Activated naive CD4-positive, alpha-beta T cell treated with anti-CD3 and anti-CD28 coated beads, Interleukin-2, amount 50 U/mL, for 24 hours (primary cell): ENCODE measurements around the gene DOCK8.

Source experiments
- H3K27ac Mint-ChIP-seq: one replicate; pipeline ENCODE4 v1.8.0; 2021; ENCODE audit warnings: mild to moderate bottlenecking, mixed read lengths
- H3K27me3 Mint-ChIP-seq: one replicate; pipeline ENCODE4 v1.8.0; 2021; ENCODE audit warnings: mixed read lengths
- H3K36me3 Mint-ChIP-seq: one replicate; pipeline ENCODE4 v1.8.0; 2021; ENCODE audit warnings: mixed read lengths
- H3K4me1 Mint-ChIP-seq: one replicate; pipeline ENCODE4 v1.8.0; 2021; ENCODE audit warnings: mixed read lengths
- H3K4me3 Mint-ChIP-seq: one replicate; pipeline ENCODE4 v1.8.0; 2021; ENCODE audit warnings: mild to moderate bottlenecking, mixed read lengths
- H3K9me3 Mint-ChIP-seq: one replicate; pipeline ENCODE4 v1.8.0; 2021; ENCODE audit warnings: mixed read lengths

Gene DOCK8

DNA sequence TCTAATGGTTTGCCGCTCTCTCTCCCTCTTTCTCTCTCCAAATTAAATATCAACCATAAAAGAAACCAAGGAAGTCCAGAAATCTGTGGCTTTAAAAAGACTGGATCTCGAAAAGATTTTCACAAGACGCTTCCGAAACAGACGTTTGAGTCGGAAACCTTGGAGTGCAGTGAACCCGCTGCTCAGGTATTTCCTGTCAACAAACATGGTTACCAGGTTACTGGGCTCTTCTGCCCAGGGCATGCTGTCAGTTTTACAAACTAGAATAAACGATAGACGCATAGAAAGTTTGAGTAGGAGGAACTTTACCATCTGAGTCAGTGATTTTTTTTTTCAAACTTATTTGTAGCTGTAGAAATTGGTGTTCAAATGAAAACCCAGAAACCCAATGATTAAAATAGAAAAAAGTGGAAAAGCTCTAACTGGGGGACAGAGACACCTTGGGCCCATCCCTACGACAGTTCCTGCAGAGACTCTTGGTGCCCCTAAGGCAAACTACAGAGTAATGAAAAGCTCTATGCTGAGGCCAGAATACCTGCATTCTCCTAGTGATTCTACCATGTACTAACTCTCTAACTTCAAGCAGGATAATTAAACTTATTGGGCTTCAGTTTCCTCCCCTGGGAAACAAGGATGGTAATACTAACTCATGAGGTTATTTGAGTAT, 90.0 kb downstream of the DOCK8 start:
- no peaks in the 10 kb centered on the region for H3K27me3 Mint-ChIP-seq
- H3K27ac Mint-ChIP-seq: no peak overlapping the region
- H3K4me1 Mint-ChIP-seq: peaks cover 16% of the 10 kb centered on the region
- H3K4me3 Mint-ChIP-seq: no peak overlapping the region
- no peaks in the 10 kb centered on the region for H3K9me3 Mint-ChIP-seq
- peaks cover 25% of the 10 kb centered on the region for H3K36me3 Mint-ChIP-seq

DNA sequence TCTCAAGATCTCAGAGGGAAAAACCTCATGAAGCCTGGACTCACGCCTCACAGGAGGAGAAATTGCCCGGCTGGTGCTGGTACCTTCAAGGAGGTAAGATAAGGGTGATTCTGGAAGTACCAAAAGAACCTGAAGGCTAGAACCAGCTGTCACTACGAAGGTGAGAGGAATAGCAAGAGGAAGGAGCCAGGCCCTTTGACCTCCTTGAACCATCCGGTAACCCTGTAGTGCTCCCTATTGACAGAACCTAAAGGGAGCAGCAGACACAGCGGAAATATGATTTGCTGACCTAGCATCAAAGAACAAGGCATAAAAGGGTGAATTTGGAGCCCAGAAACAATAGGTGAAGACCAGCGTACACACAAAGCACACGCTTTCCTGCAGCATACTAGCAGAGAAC, 92.2 kb downstream of the DOCK8 start:
- Mint-ChIP-seq H3K4me3 (no peak overlapping the region), H3K36me3 (peaks cover 11% of the 10 kb centered on the region), H3K9me3 (no peaks in the 10 kb centered on the region), H3K4me1 (peaks cover 5% of the 10 kb centered on the region), H3K27me3 (no peaks in the 10 kb centered on the region), H3K27ac (no peak overlapping the region)

DNA sequence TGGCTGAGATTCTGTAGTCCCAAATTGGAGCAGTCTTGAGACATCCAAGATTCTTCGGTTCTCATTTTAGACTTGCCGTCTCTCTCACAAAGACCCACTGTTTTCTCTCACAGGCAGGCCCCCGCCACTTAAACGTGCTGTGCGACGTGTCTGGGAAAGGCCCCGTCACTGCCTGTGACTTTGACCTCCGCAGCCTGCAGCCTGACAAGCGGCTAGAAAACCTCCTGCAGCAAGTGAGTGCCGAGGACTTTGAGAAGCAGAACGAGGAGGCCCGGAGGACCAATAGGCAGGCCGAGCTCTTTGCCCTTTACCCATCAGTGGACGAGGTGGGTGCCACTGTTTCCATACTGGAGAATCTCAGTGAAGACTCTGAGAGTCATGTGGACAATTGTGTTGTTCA, 97.2 kb downstream of the DOCK8 start:
- no peak overlapping the region for H3K4me3 Mint-ChIP-seq
- no peaks in the 10 kb centered on the region for H3K4me1 Mint-ChIP-seq
- H3K27me3 Mint-ChIP-seq: no peaks in the 10 kb centered on the region
- H3K36me3 Mint-ChIP-seq: peaks cover 6% of the 10 kb centered on the region
- H3K27ac Mint-ChIP-seq: no peak overlapping the region
- no peaks in the 10 kb centered on the region for H3K9me3 Mint-ChIP-seq

DNA sequence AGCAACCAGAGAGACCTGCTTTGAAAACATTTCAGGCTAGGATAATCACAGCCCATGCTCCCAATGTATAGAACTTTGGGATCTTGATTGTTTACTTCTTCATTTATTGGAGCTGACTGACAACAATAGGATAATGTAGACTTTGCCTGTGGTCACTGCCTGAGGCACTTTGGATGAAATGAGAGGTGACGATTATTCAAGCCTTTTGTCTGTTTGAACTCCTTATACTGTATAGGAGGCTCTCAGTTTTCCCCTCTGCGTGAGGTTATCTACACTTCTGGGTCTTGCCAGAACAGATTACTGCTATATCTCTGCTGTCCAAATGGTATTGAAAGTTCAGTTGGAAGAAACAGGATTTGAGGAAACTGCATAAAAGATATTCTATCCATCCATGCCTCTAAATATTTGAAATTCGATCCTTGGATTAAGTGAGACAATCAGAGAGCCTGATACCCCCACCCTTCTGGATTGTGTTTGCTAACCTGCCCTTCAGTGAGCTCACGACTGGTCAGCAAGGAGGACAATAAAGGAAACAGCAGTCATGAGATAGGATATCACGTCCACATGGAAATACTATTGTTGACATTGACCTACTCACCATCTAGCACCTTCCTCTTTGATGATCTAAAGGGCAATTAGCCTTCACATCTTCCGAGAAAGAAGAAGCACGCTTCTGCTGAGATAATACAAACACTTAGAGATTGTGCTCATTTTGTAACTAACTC, 98.1 kb downstream of the DOCK8 start:
- Mint-ChIP-seq H3K4me3 (no peak overlapping the region), H3K9me3 (no peaks in the 10 kb centered on the region), H3K27me3 (no peaks in the 10 kb centered on the region), H3K4me1 (no peaks in the 10 kb centered on the region), H3K27ac (no peak overlapping the region), H3K36me3 (peaks cover 6% of the 10 kb centered on the region)

DNA sequence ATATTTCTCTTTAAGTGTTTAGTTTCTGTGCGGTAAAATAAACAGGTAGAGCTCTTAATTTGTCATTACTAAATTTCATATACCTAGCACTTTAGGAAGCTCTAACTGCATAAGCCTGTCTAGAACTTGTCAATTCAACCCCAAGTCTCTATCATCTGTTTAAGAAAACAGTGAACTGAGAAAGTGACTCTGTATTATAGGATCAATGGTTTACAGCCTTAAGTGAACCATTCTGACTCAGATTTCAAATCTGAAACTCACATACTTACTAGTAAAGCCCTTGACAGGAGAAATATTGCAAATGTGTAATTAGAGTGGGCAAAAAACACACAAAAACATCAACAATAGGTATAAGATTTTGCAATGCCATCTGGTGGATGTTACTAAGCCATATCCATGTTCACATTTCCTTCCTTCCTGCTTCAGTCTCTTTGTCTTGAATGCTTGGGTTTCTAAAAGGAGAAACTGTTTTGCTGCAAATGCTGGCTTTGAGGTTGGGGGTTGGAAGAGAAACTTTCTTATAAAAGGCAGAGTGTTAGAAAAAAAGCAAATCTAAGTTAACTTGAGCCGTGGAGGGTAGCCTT, 101.8 kb downstream of the DOCK8 start:
- Mint-ChIP-seq H3K27me3 (no peaks in the 10 kb centered on the region), H3K9me3 (no peaks in the 10 kb centered on the region), H3K36me3 (peaks cover 6% of the 10 kb centered on the region), H3K4me1 (no peaks in the 10 kb centered on the region), H3K4me3 (no peak overlapping the region), H3K27ac (no peak overlapping the region)

DNA sequence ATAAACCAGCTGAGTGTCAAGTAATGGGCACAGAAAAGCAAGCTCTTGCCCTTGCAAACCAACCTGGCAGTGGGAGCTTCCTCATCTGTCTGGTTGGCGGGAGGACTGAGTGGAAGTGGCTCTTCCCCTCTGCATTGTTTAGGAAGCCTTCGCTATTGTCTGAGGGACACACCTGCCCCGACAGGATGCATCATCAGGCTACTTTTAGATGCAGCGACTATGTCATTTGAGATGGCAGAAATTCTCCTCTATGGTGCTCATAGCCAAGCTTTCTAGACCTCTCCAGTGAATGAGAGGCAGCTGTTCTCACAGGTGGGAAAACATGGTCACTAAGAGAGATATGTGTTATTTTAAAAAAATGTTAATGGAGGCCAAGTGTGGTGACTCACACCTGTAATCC, 104.0 kb downstream of the DOCK8 start:
- Mint-ChIP-seq H3K27me3 (no peaks in the 10 kb centered on the region), H3K27ac (no peak overlapping the region), H3K9me3 (no peaks in the 10 kb centered on the region), H3K4me1 (no peaks in the 10 kb centered on the region), H3K4me3 (no peak overlapping the region), H3K36me3 (peaks cover 4% of the 10 kb centered on the region)

DNA sequence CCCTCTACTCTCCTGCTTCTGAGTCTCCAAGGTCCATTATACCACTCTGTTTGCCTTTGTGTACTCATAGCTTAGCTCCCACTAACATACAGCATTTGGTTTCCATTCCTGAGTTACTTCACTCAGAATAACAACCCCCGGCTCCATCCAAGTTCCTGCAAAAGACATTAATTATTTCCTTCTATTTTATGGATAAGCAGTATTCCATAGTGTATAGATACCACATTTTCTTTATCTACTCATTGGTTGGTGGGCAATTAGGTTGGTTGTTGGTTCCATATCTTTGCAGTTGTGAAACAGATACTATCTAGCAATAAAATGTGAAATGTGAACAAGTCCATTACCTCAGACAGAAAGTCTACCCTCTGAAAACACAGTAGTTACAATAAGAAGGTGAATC, 110.3 kb downstream of the DOCK8 start:
- H3K36me3 Mint-ChIP-seq: peaks cover 10% of the 10 kb centered on the region
- H3K27ac Mint-ChIP-seq: peak overlapping the region; percentile 5
- H3K27me3 Mint-ChIP-seq: no peaks in the 10 kb centered on the region
- no peak overlapping the region for H3K4me3 Mint-ChIP-seq
- no peaks in the 10 kb centered on the region for H3K4me1 Mint-ChIP-seq
- H3K9me3 Mint-ChIP-seq: no peaks in the 10 kb centered on the region

DNA sequence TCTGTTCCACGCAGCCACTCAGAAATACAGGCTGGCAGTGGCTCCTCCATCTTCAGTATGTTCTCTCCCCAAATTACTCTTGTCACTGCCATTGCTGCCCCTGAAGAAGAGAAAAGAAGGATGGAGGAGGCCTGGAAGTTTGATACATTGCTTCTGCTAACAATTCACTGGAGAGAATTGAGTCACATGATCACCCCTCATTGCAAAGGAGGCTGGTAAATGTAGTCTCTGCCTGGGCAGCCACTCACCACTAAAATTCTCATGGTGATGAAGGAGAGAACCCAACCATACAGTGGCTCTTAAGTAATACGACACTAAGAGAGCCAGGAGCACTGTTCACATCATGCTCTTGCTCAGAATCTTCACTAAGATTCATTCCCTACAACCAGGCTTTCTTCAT, 112.0 kb downstream of the DOCK8 start:
- Mint-ChIP-seq H3K27ac (no peak overlapping the region), H3K4me3 (no peak overlapping the region), H3K36me3 (peaks cover 15% of the 10 kb centered on the region), H3K9me3 (no peaks in the 10 kb centered on the region), H3K27me3 (no peaks in the 10 kb centered on the region), H3K4me1 (peaks cover 12% of the 10 kb centered on the region)

DNA sequence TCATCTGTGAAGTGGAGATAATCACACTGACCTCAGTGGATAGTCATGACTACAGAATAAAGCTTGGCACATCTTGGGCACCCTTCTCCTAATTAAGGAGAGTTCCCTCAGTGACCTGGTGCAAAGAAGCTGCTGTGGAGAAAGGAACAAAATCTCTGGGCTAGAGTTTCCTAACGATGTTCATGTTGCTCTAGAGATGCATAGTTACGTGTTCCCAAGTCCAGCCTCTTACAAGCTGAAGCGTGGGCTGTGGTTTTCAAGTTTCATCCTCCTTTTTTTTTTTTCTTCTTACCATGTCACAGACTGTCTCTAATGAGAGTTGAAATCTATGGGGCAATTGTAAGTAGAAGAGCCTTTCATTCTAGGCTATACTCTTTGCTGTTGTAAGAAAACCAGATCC, 113.8 kb downstream of the DOCK8 start:
- no peaks in the 10 kb centered on the region for H3K9me3 Mint-ChIP-seq
- H3K27ac Mint-ChIP-seq: no peak overlapping the region
- peaks cover 17% of the 10 kb centered on the region for H3K36me3 Mint-ChIP-seq
- peaks cover 12% of the 10 kb centered on the region for H3K4me1 Mint-ChIP-seq
- no peak overlapping the region for H3K4me3 Mint-ChIP-seq
- H3K27me3 Mint-ChIP-seq: no peaks in the 10 kb centered on the region

DNA sequence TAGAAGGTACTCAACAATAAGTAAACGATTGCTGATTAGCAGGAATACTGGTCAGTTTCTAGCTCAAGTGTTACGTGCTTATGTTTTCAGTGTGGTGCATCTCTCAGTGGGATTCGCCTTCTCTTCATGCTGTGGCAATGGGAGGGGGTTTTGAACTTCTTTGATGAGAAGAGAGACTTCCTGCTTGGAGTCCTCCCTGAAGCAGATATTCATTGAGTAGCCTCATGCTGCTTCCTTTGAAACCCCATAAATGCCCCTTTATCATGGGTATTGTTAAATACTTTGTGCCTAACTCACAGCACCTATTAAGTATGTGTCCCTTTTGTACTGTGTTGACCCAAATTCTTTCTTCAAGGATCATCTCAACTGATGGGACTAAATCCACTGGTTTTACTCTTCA, 116.5 kb downstream of the DOCK8 start:
- Mint-ChIP-seq H3K4me1 (peaks cover 35% of the 10 kb centered on the region), H3K9me3 (no peaks in the 10 kb centered on the region), H3K27me3 (no peaks in the 10 kb centered on the region), H3K4me3 (no peak overlapping the region), H3K36me3 (peaks cover 27% of the 10 kb centered on the region), H3K27ac (no peak overlapping the region)

DNA sequence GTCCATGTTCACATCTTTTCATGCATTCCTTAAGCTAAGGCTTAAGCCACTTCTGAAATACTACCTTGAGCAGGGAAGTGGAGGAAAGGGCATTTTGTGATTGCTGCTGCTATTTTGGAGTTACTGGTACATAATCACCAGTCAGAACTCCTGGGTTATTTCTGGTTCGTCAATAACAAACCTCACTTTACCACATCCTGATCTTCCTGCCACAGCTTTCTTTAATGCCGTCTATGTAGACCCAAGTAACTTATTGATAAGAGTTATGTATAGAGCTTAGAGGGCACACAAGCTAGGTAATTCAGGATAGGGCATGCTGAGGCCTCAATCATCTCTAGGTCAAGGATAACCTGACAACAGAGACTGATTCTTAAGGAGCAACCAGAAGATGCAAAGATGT, 120.7 kb downstream of the DOCK8 start:
- Mint-ChIP-seq H3K27ac (peak overlapping the region; percentile 88), H3K27me3 (no peaks in the 10 kb centered on the region), H3K4me3 (peak overlapping the region; percentile 49), H3K36me3 (peaks cover 28% of the 10 kb centered on the region), H3K9me3 (no peaks in the 10 kb centered on the region), H3K4me1 (peaks cover 35% of the 10 kb centered on the region)

DNA sequence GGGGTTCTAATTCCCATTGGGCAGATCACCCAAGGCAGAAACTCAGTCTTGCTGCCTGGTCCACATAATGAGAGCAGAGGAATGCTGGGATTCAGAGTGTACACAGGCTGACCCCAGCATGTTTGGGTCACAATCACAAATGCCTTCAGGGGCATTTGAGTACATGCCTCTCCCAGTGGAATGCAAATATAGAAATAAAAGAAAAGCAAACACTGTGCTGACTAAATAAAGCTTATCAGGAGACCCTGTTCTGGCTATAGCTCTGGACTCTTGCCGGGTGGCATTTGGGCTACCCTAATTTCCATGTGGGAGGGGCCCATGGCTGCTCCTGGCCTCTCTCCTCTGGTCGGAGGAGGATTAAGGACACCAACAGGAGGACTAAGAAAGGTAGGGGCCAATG, 121.4 kb downstream of the DOCK8 start:
- Mint-ChIP-seq H3K27ac (peak overlapping the region; percentile 88), H3K9me3 (no peaks in the 10 kb centered on the region), H3K27me3 (no peaks in the 10 kb centered on the region), H3K4me1 (peaks cover 28% of the 10 kb centered on the region), H3K4me3 (no peak overlapping the region), H3K36me3 (peaks cover 26% of the 10 kb centered on the region)

DNA sequence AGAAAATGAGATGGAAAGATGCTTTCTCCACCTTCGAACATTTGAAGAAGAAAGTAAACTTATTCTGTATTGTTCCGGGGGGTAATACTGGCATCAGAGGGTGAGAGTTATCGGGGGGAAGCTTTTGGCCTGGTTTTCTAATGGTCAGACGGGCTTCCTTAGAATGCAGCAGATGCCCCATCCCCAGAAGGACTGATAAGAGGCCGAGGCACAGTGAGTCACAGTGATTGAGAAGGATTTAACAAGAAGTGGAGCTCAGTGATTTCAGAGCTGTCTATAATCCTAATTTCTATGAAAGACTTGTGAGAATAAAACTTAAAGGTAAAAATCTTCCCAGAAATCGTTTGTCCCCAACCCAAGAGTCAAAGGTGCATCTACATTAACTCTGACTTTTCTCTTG, 123.9 kb downstream of the DOCK8 start:
- Mint-ChIP-seq H3K36me3 (peaks cover 25% of the 10 kb centered on the region), H3K27ac (no peak overlapping the region)

DNA sequence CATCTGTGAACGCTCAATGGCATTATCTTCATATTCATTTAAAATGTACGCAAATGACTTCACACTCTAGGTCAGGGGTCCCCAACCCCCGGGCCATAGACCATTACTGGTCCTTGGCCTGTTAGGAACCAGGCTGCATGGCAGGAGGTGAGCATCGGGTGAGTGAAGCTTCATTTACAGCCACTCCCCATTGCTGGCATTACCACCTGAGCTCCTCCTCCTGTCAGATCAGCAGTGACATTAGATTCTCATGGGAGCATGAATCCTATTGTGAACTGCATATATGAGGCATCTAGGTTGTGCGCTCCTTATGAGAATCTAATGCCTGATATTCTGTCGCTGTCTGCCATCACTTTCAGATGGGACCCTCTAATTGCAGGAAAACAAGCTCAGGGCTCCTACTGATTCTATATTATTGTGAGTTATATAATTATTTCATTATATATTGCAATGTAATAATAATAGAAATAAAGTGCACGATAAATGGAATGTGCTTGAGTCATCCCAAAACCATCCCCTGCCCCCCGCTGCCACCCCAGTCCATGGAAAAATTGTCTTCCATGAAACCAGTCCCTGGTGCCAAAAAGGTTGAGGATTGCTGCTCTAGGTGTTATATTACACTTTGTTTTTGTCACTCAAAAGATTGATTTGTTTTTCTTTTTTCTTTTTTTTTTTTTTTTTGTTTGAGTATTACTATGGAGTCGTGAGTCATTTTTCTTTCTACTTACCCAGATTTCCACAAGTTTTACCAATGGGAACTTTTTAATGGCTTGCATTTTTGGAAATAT, 127.2 kb downstream of the DOCK8 start:
- no peaks in the 10 kb centered on the region for H3K27me3 Mint-ChIP-seq
- peaks cover 15% of the 10 kb centered on the region for H3K36me3 Mint-ChIP-seq
- no peak overlapping the region for H3K4me3 Mint-ChIP-seq
- no peaks in the 10 kb centered on the region for H3K4me1 Mint-ChIP-seq
- no peaks in the 10 kb centered on the region for H3K9me3 Mint-ChIP-seq
- H3K27ac Mint-ChIP-seq: peak overlapping the region; percentile 48

More for the DNA sequence above, 123.9 kb downstream of the DOCK8 start:
- H3K4me1 Mint-ChIP-seq: peaks cover 23% of the 10 kb centered on the region
- H3K9me3 Mint-ChIP-seq: no peaks in the 10 kb centered on the region
- no peak overlapping the region for H3K4me3 Mint-ChIP-seq
- H3K27me3 Mint-ChIP-seq: no peaks in the 10 kb centered on the region

DNA sequence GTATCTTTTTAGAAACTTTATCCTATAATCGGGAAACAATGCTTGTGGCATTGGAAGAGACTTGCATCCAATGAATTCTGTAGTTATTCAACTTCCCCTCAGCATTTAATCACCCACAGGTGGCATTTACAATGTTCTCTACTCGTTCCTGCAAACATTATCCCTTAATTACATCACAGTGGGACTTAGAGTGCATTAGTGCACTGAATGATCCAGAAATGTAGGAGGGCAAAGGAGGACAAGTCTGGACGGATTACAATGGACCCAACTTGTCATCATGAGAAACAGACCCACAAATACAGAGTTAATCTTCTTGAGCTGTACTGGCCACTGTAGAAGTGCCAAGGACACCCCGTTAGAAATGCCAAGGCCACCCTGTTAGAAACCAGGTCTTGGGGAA, 129.1 kb downstream of the DOCK8 start:
- H3K27me3 Mint-ChIP-seq: no peaks in the 10 kb centered on the region

DNA sequence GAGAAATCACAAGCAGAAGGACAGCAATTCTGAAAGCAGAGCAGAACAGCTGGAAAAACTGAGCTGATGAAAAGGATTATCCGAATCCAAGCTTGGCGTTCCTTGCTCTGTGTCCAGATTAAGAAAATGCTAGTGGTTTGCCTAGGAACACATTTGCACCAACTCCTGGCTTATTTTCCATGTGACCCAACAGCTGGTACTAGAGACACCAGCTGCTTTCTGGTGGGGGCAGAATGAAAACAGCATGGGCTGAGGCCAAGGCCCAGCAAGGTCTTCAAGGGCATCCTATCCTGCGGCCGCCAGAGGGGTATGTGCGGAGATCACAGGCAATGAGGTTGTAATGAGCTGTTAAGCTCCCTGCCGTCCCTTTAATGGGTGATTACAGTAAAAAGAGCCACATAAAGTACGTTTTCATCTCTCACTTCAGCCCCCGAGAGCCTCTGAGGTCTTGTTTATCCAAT, 131.5 kb downstream of the DOCK8 start:
- H3K9me3 Mint-ChIP-seq: no peaks in the 10 kb centered on the region
- no peak overlapping the region for H3K4me3 Mint-ChIP-seq
- peak overlapping the region; percentile 4 for H3K27ac Mint-ChIP-seq
- H3K36me3 Mint-ChIP-seq: peaks cover 19% of the 10 kb centered on the region
- H3K4me1 Mint-ChIP-seq: peaks cover 31% of the 10 kb centered on the region
- H3K27me3 Mint-ChIP-seq: no peaks in the 10 kb centered on the region

More for the DNA sequence above, 129.1 kb downstream of the DOCK8 start:
- H3K9me3 Mint-ChIP-seq: no peaks in the 10 kb centered on the region
- H3K4me3 Mint-ChIP-seq: no peak overlapping the region
- no peak overlapping the region for H3K27ac Mint-ChIP-seq
- H3K4me1 Mint-ChIP-seq: peaks cover 9% of the 10 kb centered on the region
- peaks cover 12% of the 10 kb centered on the region for H3K36me3 Mint-ChIP-seq
